Measurements from ENCODE around the gene MRPL39. TPM values are rescaled to one million over a fixed set of nuclear protein-coding genes. Genes with fewer than 3 reads are reported as not detected.

Gene MRPL39
- total RNA-seq, 1 donor from 2014 or later, result 54.4 TPM

DNA sequence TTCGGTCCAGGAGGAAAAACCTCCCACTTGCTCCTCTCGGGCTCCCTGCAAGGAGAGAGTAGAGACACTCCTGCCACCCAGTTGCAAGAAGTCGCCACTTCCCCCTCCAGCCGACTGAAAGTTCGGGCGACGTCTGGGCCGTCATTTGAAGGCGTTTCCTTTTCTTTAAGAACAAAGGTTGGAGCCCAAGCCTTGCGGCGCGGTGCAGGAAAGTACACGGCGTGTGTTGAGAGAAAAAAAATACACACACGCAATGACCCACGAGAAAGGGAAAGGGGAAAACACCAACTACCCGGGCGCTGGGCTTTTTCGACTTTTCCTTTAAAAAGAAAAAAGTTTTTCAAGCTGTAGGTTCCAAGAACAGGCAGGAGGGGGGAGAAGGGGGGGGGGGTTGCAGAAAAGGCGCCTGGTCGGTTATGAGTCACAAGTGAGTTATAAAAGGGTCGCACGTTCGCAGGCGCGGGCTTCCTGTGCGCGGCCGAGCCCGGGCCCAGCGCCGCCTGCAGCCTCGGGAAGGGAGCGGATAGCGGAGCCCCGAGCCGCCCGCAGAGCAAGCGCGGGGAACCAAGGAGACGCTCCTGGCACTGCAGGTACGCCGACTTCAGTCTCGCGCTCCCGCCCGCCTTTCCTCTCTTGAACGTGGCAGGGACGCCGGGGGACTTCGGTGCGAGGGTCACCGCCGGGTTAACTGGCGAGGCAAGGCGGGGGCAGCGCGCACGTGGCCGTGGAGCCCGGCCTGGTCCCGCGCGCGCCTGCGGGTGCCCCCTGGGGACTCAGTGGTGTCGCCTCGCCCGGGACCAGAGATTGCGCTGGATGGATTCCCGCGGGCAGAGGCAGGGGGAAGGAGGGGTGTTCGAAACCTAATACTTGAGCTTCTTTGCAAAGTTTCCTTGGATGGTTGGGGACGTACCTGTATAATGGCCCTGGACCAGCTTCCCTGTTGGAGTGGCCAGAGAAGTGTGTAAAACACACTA lies 45.3 kb downstream of the MRPL39 start:
- Mint-ChIP-seq H3K4me3 (ENCODE audit: low read depth) (peak overlapping the region; percentile 91), H3K36me3 (ENCODE audit: low read depth) (peaks cover 54% of the 10 kb centered on the region), H3K4me1 (ENCODE audit: low read depth) (peaks cover 54% of the 10 kb centered on the region), H3K27ac (peak overlapping the region; percentile 99), H3K27me3 (ENCODE audit: low read depth) (no peaks in the 10 kb centered on the region), H3K9me3 (peaks cover 4% of the 10 kb centered on the region)
- intact Hi-C loops (cut with micrococcal nuclease), result loop anchor here (1.0 kb wide), 8 partner anchors 11 to 166 kb away; no protein-coding TSS in a partner anchor
- peak; percentile 68 for DNase-seq (ENCODE audit: low spot score)

- H3K4me3 Mint-ChIP-seq (ENCODE audit: low read depth), result peak overlapping the region; percentile 91
- intact Hi-C loops (cut with micrococcal nuclease), result loop anchor here (1.0 kb wide), 5 partner anchors 51 to 165 kb away; no protein-coding TSS in a partner anchor
- no peaks in the 10 kb centered on the region for H3K27me3 Mint-ChIP-seq (ENCODE audit: low read depth)
- DNase-seq (ENCODE audit: low spot score), result no peak
- peaks cover 4% of the 10 kb centered on the region for H3K9me3 Mint-ChIP-seq
- H3K36me3 Mint-ChIP-seq (ENCODE audit: low read depth), result peaks cover 44% of the 10 kb centered on the region
- peak overlapping the region; percentile 99 for H3K27ac Mint-ChIP-seq
- peaks cover 52% of the 10 kb centered on the region for H3K4me1 Mint-ChIP-seq (ENCODE audit: low read depth)
Observed at GRCh38 chr21:25560891-25561290, 46.4 kb downstream of the MRPL39 start.

GRCh38 chr21:25560271-25560685 lies 47.0 kb downstream of the MRPL39 start:
- Mint-ChIP-seq H3K27ac (peak overlapping the region; percentile 99), H3K36me3 (ENCODE audit: low read depth) (peaks cover 37% of the 10 kb centered on the region), H3K4me1 (ENCODE audit: low read depth) (peaks cover 52% of the 10 kb centered on the region), H3K4me3 (ENCODE audit: low read depth) (peak overlapping the region; percentile 91), H3K9me3 (peaks cover 4% of the 10 kb centered on the region), H3K27me3 (ENCODE audit: low read depth) (no peaks in the 10 kb centered on the region)
- intact Hi-C loops (cut with micrococcal nuclease), result no loop called here
- no peak for DNase-seq (ENCODE audit: low spot score)

- no peak for DNase-seq (ENCODE audit: low spot score)
- H3K36me3 Mint-ChIP-seq (ENCODE audit: low read depth), result peaks cover 32% of the 10 kb centered on the region
- intact Hi-C loops (cut with micrococcal nuclease), result no loop called here
- H3K9me3 Mint-ChIP-seq, result peaks cover 4% of the 10 kb centered on the region
- peak overlapping the region; percentile 91 for H3K4me3 Mint-ChIP-seq (ENCODE audit: low read depth)
- H3K4me1 Mint-ChIP-seq (ENCODE audit: low read depth), result peaks cover 50% of the 10 kb centered on the region
- H3K27me3 Mint-ChIP-seq (ENCODE audit: low read depth), result no peaks in the 10 kb centered on the region
- peak overlapping the region; percentile 99 for H3K27ac Mint-ChIP-seq
Observed at GRCh38 chr21:25559746-25560145, 47.5 kb downstream of the MRPL39 start.

GRCh38 chr21:25558123-25558522 lies 49.2 kb downstream of the MRPL39 start:
- H3K27me3 Mint-ChIP-seq (ENCODE audit: low read depth), result no peaks in the 10 kb centered on the region
- H3K4me1 Mint-ChIP-seq (ENCODE audit: low read depth), result peaks cover 50% of the 10 kb centered on the region
- intact Hi-C loops (cut with micrococcal nuclease), result no loop called here
- H3K27ac Mint-ChIP-seq, result no peak overlapping the region
- DNase-seq (ENCODE audit: low spot score), result no peak
- no peak overlapping the region for H3K4me3 Mint-ChIP-seq (ENCODE audit: low read depth)
- peaks cover 4% of the 10 kb centered on the region for H3K9me3 Mint-ChIP-seq
- peaks cover 16% of the 10 kb centered on the region for H3K36me3 Mint-ChIP-seq (ENCODE audit: low read depth)

DNA sequence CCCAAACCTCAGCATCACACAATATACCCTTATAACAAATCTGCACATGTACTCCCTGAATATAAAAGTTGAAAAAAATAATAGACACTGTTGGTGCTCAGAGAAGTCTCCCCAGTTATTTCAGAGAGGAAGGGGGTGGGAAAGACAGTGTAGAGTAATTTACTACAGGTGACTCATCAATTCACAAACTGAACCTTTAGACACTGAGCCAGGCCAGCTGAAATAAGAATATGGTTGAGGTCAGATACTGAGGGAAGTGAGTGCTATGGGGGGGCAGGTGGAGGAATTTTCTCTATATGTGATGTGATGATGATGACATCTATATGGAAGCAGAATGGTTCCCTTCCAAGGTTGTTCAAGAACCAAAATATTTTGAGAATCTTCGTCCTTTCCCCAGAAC lies 50.1 kb downstream of the MRPL39 start:
- Mint-ChIP-seq H3K4me3 (ENCODE audit: low read depth) (no peak overlapping the region), H3K4me1 (ENCODE audit: low read depth) (peaks cover 50% of the 10 kb centered on the region), H3K9me3 (peaks cover 4% of the 10 kb centered on the region), H3K36me3 (ENCODE audit: low read depth) (peaks cover 6% of the 10 kb centered on the region), H3K27me3 (ENCODE audit: low read depth) (no peaks in the 10 kb centered on the region), H3K27ac (no peak overlapping the region)
- intact Hi-C loops (cut with micrococcal nuclease), result loop anchor here (2.0 kb wide), 1 partner anchor 16 kb away; no protein-coding TSS in a partner anchor
- no peak for DNase-seq (ENCODE audit: low spot score)

DNA sequence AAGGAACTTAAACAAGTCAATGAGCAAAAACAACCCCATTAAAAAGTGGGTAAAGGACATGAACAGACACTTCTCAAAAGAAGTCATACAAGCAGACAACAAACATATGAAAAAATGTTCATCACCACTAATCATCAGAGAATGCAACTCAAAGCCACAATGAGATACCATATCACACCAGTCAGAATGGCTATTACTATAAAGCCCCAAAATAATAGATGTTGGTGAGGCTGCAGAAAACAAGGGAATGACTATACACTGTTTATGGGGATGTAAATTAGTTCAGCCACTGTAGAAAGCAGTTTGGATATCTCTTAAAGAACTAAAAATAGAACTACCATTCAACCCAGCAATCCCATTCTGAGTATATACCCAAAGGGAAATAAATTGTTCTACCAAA lies 51.2 kb downstream of the MRPL39 start:
- Mint-ChIP-seq H3K4me3 (ENCODE audit: low read depth) (no peak overlapping the region), H3K9me3 (peaks cover 4% of the 10 kb centered on the region), H3K27ac (no peak overlapping the region), H3K27me3 (ENCODE audit: low read depth) (no peaks in the 10 kb centered on the region), H3K36me3 (ENCODE audit: low read depth) (no peaks in the 10 kb centered on the region), H3K4me1 (ENCODE audit: low read depth) (peaks cover 46% of the 10 kb centered on the region)
- intact Hi-C loops (cut with micrococcal nuclease), result loop anchor here (2.0 kb wide), 1 partner anchor 17 kb away; no protein-coding TSS in a partner anchor
- DNase-seq (ENCODE audit: low spot score), result no peak

- Mint-ChIP-seq H3K27ac (no peak overlapping the region), H3K4me3 (ENCODE audit: low read depth) (no peak overlapping the region), H3K27me3 (ENCODE audit: low read depth) (no peaks in the 10 kb centered on the region), H3K36me3 (ENCODE audit: low read depth) (no peaks in the 10 kb centered on the region), H3K9me3 (peaks cover 4% of the 10 kb centered on the region), H3K4me1 (ENCODE audit: low read depth) (peaks cover 43% of the 10 kb centered on the region)
- intact Hi-C loops (cut with micrococcal nuclease), result no loop called here
- DNase-seq (ENCODE audit: low spot score), result no peak
Observed at GRCh38 chr21:25555492-25555891, 51.8 kb downstream of the MRPL39 start.

GRCh38 chr21:25552856-25553255 lies 54.4 kb downstream of the MRPL39 start:
- peaks cover 26% of the 10 kb centered on the region for H3K4me1 Mint-ChIP-seq (ENCODE audit: low read depth)
- no peak overlapping the region for H3K27ac Mint-ChIP-seq
- H3K9me3 Mint-ChIP-seq, result no peaks in the 10 kb centered on the region
- H3K36me3 Mint-ChIP-seq (ENCODE audit: low read depth), result no peaks in the 10 kb centered on the region
- no peak overlapping the region for H3K4me3 Mint-ChIP-seq (ENCODE audit: low read depth)
- DNase-seq (ENCODE audit: low spot score), result no peak
- no peaks in the 10 kb centered on the region for H3K27me3 Mint-ChIP-seq (ENCODE audit: low read depth)
- intact Hi-C loops (cut with micrococcal nuclease), result no loop called here

- H3K4me3 Mint-ChIP-seq (ENCODE audit: low read depth), result no peak overlapping the region
- no peaks in the 10 kb centered on the region for H3K36me3 Mint-ChIP-seq (ENCODE audit: low read depth)
- no peaks in the 10 kb centered on the region for H3K27me3 Mint-ChIP-seq (ENCODE audit: low read depth)
- intact Hi-C loops (cut with micrococcal nuclease), result no loop called here
- H3K27ac Mint-ChIP-seq, result no peak overlapping the region
- H3K4me1 Mint-ChIP-seq (ENCODE audit: low read depth), result peaks cover 15% of the 10 kb centered on the region
- DNase-seq (ENCODE audit: low spot score), result no peak
- H3K9me3 Mint-ChIP-seq, result no peaks in the 10 kb centered on the region
Observed at GRCh38 chr21:25551569-25551968, 55.7 kb downstream of the MRPL39 start.

DNA sequence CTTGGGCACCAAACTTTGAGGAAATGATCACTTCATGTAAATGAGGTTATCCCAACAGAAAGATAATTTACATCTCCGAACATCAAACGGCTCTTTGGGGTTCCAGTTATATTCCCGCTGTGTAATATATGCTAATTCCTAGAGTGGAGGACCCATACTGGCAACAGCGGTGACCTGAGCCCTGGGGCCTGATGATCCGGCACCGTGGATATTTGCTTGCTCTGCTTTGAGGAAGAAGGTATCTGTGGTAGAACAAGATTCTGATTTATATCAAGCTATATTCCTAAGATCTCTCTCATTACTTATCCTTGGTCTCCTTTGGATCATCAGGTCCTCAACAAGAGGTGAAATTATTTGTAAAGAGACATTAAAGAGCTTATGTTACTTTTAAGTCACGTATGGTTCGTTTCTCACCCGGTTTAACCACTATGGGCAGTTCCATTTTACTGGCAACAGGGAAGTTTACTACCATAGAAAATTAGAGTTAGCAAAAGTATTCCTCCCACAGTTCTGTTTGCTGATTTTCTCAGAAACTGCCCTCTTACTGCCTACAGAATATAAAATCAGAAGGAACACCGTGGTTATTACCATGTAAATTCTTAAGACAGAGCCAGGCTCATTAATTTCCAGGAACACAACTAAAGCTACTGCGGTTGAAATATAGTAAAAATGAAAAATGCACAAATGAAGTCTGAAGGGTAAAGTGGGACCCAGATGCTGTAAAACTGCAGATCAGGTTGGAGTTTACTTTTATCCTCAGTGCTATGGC lies 56.7 kb downstream of the MRPL39 start:
- intact Hi-C loops (cut with micrococcal nuclease), result no loop called here
- Mint-ChIP-seq H3K4me3 (ENCODE audit: low read depth) (peak overlapping the region; percentile 18), H3K9me3 (peaks cover 3% of the 10 kb centered on the region), H3K27ac (peak overlapping the region; percentile 3), H3K4me1 (ENCODE audit: low read depth) (peaks cover 6% of the 10 kb centered on the region), H3K36me3 (ENCODE audit: low read depth) (no peaks in the 10 kb centered on the region), H3K27me3 (ENCODE audit: low read depth) (no peaks in the 10 kb centered on the region)
- no peak for DNase-seq (ENCODE audit: low spot score)

- peaks cover 35% of the 10 kb centered on the region for H3K9me3 Mint-ChIP-seq
- H3K27me3 Mint-ChIP-seq (ENCODE audit: low read depth), result no peaks in the 10 kb centered on the region
- H3K4me1 Mint-ChIP-seq (ENCODE audit: low read depth), result peaks cover 6% of the 10 kb centered on the region
- DNase-seq (ENCODE audit: low spot score), result no peak
- peaks cover 8% of the 10 kb centered on the region for H3K36me3 Mint-ChIP-seq (ENCODE audit: low read depth)
- intact Hi-C loops (cut with micrococcal nuclease), result no loop called here
- H3K27ac Mint-ChIP-seq, result no peak overlapping the region
- H3K4me3 Mint-ChIP-seq (ENCODE audit: low read depth), result no peak overlapping the region
Observed at GRCh38 chr21:25541042-25541441, 66.2 kb downstream of the MRPL39 start.
